Measurements from ENCODE around the gene TTC19.

TTC19 gene, protein sequence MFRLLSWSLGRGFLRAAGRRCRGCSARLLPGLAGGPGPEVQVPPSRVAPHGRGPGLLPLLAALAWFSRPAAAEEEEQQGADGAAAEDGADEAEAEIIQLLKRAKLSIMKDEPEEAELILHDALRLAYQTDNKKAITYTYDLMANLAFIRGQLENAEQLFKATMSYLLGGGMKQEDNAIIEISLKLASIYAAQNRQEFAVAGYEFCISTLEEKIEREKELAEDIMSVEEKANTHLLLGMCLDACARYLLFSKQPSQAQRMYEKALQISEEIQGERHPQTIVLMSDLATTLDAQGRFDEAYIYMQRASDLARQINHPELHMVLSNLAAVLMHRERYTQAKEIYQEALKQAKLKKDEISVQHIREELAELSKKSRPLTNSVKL

DNA sequence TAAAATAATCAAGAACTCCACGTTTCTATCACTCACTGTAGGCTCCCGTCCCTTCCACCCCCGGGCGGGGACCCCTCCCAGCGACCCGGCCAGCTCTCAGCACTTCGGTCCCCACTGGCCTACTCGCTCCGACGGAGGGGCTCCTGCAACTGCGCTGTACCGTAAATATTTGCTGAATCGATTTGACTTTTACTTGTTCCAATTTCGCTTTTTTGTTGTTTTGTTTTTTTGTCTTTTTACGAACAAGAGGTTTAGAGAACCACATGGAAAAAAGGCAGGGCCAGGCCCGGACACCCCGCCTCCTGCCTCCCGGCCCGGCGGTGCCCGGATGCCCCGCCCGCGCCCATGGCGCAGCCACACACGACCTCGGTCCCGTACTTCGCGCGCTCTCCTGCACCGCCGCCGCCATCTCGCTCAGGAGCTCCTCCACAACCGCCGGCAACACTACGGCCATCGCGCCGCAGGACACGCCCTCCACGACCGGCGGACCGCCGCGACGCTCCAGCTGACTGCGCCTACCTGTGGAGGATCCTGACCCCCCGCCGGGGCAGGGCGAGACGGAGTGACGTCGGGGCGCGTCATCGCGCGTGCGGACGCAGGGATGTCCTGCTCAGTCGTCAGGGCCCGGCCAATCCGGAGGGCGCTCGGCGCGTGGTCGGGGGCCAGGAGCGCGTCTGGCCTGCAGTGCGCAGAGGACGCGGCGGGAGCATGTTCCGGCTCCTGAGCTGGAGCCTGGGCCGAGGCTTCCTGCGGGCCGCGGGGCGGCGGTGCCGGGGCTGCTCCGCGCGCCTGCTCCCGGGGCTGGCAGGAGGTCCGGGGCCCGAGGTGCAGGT is at the start of gene TTC19, which contains the start of gene ZSWIM7:
TSS of gene TTC19 (plus strand) at position 684 of the 833 bp plus-strand sequence. CDS start at position 709, 25 bp downstream.
TSS of gene ZSWIM7 (minus strand) at position 564 of the 833 bp plus-strand sequence. CDS start at position 454, 110 bp downstream.
- DNase-seq (ENCODE audit: insufficient read length, low spot score) (peak; percentile 99), FAIRE-seq (peak; percentile 100)

DNA sequence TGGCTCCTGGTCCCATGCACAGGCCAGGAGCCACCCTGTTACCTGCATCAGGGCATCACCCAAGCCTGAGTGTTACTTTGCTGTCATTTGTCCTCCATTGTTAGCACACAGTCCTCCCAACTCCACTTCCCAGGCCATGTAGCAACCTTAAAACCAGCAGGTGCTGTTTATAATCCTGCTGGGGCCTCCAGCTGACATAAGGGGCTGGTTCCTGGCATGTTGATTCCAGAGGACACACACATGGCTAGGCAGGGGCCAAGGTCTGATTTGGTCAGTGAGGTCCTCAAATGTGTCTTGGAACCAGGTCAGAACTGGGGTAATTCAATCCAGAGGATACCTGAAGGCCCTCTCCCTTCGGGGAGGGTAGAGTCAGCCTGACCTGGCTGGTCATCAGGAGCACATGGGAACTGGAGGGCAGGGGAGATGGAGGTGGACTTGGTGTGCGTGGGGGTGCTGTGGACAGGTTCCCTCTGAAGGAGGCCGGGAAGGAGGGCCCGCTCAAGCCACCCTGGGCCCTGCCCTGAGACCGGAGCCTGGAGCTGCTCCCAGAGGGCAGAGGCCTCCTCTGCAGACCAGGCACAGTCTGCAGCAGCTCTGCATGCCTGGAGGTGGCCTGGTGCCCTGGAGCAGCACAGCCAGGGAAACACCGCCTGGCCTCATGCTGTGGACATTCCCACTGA is 48.1 kb upstream of the TTC19 start:
- FAIRE-seq (no peak), DNase-seq (ENCODE audit: insufficient read length, low spot score) (no peak)

DNA sequence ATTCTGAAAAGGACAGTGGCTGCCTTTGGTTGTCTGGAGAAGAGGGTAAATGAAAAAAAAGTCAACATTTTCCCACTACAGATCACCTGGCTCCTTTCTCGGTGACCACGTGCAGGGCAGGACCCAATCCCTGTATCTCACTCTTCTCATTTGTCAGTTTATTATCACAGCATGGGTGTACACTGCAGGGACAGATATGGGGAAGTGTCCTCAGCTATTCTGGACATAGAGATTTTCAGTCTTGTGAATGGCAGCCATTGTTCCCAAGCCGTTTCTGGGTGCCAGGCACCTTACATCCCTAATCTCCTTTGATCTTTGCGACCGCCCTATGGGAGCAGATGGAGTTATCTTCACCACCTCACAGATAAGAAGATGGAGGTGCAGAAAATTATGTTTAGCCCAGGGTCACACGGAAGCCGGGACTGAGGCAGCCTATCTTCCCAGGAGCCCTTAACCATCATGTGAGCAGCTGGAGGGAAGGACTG is 47.5 kb upstream of the TTC19 start:
- FAIRE-seq (no peak), DNase-seq (ENCODE audit: insufficient read length, low spot score) (no peak)

DNA sequence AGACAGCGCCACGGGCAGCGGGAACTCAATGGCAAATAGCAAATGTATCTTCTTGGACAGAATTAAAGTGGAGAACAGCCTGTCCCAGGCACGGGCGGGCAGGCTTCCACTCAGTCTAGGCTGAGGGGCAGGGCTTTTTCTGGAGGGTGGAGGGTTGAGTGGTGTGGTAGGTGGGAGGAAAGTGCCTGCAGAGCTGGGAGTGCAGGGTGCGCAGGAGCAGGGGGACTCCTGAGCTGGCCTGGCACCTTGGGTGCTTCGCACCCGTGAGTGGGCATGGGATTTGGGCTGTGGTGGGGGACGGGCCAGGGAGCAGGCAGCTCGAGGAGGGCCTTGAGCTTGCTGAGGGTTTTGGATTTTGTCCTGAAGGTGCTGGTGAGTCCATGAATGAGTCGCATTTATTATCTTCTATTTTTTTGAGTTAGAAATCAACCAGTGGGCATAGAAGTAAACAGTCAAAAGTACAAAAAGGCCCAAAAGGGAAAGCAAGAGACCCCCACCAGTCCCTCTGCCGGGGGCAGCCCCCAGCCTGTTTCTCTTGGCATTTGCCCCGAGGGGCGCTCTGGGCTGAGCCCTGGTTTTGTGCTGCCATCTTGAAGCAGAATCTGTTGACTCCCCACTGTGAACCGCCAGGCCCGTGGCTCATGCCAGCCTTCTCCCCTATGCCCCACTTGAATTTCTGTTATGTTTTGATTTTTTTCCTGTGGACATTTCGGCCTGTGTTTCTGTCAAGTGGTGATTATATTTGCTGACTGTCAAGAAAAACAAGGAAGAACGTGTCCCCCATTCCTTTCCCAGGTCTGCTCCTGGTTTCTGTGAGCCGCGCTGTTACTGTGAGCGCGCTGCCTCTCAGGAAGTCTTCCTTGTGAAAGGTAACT is 46.5 kb upstream of the TTC19 start:
- no peak for DNase-seq (ENCODE audit: insufficient read length, low spot score)
- FAIRE-seq, result no peak

DNA sequence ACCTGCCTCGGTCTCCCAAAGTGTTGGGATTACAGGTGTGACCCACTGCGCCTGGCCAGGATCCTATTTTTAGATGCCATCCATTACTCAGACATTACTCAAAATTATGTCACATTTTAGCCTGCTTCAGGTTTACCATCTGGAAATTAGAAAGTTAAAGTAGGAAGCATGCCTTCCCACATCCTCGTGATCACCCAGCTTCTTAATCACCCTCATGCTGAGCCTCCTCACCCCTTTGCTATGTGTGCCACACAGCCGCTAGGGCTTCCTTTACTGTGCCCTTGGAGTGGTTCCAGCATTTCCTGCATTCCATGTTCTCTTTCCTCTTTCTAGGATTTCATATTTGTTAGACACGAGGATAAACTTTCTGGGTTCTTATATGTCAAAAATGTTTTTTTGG is 45.4 kb upstream of the TTC19 start:
- DNase-seq (ENCODE audit: insufficient read length, low spot score) (peak; percentile 91), FAIRE-seq (peak; percentile 90)

DNA sequence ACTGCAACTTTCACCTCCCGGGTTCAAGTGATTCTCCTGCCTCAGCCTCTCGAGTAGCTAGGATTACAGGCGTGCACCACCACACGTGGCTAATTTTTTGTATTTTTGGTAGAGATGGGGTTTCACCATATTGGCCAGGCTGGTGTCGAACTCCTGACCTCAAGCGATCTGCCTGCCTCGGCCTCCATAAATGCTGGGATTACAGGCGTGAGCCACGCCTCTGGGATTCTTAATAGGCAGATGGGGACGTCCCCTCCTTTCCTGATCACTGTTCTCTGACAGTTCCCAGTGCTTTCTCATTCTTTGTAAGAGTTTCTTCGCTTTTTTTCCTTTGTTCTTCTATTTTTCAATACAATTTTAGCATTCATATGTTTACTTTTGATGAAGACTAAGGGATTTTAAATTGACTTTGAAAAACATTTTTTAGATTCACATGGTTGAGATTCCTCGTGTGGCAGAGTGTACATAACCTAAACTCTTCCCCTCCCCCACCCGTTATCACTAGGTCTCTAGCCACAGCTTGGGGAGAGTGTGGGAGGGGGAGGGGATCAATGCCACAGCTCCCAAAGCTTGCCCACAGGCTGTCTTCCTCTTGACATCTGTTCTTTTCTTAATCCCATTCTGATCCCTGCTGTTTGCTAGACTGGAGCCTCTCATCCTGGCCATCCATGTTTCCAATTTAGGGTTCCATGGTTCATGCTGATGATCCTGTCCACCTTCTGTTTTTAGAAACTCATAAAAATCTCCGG is 43.7 kb upstream of the TTC19 start:
- FAIRE-seq, result no peak
- DNase-seq (ENCODE audit: insufficient read length, low spot score), result no peak

DNA sequence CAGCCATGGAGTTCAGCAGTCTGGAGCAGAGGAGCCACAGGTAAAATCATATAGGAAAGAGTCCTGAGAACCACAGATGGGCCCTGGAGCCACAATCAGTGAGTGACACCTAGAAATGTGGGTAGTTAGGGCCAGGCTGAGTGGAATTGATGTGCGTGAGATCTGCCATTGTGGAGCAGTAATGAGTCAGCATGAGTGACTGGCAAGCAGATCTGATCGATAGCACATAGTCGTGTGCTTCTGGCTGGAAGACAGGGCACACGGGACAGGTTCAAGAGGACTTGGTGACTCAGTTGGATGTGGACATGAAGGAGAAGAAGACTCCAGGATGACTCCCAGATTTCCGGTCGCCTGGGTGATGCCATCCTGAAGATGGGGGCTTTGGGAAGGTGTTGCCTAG is 42.4 kb upstream of the TTC19 start:
- DNase-seq (ENCODE audit: insufficient read length, low spot score), result no peak

DNA sequence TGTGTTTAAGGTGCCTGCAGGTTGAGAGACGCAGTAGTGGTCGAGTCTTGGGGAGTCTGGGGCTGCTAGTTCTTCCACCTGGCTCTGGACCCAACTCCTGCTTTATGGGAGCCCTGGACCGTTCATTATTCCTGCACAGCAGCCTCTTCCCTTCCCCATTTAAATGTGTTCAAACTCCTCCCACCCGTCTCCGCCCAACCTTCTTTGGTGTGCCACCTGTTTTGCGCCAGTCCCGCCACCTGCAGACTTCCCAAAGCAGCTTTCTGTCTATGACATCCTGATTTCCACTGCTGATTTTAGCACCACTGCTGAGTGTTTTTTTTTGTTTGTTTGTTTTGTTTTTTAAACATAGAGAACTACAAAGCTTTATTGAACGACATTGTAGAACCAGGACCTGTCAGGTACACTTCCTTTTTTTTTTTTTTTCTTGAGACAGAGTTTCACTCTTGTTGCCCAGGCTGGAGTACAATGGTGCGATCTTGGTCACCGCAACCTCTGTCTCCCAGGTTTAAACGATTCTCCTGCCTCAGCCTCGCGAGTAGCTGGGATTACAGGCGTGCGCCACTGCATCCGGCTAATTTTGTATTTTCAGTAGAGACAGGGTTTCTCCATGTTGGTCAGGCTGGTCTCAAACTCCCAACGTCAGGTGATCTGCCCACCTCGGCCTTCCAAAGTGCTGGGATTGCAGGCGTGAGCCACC is 41.9 kb upstream of the TTC19 start:
- no peak for DNase-seq (ENCODE audit: insufficient read length, low spot score)
- no peak for FAIRE-seq

More for the DNA sequence above, 42.4 kb upstream of the TTC19 start:
- FAIRE-seq, result peak; percentile 28

DNA sequence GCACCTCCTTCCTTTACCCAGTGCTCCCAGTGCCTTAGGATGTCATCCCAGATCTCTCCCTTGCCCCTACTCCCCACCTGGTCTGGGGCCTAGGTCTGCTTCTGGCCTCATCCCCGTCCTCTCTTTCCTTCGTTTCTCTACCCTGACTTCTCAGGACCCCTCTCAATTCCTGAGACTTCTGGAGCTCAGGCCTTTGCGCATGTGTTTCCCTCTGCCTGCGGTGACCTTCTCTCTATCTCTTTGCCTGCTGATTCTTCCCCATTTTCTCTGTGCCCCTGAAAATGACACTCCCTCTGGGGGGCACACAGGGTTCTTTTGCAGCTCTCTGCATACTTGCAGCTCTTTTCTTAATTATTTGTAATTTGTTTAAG is 41.2 kb upstream of the TTC19 start:
- DNase-seq (ENCODE audit: insufficient read length, low spot score) (no peak), FAIRE-seq (no peak)

DNA sequence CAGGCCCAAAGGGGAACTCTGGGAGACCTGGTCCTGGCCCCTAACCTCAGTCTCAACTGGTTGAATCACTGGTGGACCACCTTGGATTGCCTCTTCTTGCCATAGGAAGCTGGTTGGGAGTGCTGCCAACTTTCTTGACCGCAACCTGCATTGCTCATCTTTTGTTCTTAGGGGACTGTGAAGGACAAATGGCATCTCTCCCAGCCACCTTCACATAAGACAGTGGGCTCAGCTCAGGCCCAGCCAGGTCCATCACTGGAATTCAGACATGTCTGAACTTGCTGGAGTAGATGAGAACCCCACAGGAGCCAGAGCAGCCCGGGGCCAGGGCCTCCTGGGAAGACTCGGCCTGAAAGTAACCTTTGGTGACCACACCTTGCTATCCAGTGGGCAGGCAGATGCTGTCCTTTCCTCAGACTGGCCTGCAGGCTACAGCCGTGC is 35.9 kb upstream of the TTC19 start:
- peak; percentile 89 for FAIRE-seq

DNA sequence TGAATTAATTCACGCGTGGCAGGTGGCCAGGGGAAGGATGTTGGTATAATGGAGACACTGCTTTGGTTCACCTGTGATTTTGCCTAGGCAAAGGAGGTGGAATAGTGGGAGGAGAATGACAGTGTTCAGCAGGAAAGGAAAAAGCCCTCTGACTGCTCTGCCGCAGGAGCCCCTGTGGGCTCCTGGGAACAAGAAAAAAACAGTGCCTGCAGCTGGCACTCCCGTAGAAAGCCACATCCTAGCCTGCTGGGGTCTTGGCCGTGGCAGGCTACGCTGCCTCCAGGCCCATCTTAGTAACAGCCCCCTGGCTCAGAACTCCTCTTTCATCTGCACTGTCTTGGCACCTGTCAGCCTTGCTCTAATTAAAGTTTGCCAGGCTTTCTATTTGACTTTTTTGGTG is 34.1 kb upstream of the TTC19 start:
- FAIRE-seq (no peak), DNase-seq (ENCODE audit: insufficient read length, low spot score) (no peak)

More for the DNA sequence above, 35.9 kb upstream of the TTC19 start:
- peak; percentile 84 for DNase-seq (ENCODE audit: insufficient read length, low spot score)

DNA sequence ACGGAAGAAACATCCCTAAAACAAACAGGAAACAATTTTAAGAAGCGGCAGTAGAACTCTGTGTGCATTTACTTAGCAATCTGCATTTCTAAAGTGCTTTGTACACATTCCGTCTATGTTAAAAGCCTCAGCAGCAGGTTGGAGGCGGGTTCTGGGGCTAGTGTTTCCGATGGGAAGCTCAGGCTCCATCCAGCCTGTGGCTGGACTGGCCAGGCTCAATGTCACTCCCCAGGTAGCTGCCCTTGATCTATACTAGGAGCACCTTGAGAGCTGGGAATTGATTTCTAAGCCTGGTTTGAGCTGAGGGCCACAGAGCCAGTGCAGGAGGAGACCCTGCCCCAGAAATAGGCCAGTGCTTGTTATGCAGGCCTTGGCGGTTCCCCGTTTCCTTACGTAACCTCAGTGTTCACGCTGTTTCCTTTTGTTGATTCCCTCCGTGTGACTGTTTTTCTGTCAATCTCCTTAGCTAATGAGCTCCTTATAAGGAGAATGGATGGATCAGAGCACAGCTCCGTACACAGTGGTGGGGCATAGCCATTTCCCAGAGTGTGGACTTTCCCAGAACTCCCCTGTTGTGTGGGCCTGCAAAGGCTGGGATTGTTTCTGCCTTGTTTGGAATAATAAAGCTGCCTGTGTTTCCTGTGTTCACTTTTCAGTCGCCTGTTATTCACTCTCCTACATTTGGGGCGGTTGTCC is 33.3 kb upstream of the TTC19 start:
- FAIRE-seq, result no peak
- no peak for DNase-seq (ENCODE audit: insufficient read length, low spot score)

DNA sequence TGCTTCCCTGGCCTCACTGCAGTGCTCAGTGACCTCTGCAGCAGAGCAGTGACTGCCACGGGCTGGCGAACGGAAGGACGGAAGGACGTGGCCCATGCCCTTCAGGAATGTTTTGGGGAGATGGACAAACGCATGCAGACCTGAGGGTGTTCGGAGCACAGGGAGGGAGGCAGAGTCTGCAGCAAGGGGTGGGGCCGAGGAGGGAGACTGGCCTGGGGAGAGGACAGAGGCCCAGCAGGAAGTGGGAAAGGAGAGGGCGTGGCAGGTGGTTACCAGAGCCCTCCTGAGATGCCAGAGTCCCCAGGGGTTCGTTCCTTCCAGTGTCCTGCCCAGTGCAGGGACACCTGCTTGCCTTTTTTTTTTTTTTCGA is 32.8 kb upstream of the TTC19 start:
- FAIRE-seq (peak; percentile 94), DNase-seq (ENCODE audit: insufficient read length, low spot score) (no peak)

DNA sequence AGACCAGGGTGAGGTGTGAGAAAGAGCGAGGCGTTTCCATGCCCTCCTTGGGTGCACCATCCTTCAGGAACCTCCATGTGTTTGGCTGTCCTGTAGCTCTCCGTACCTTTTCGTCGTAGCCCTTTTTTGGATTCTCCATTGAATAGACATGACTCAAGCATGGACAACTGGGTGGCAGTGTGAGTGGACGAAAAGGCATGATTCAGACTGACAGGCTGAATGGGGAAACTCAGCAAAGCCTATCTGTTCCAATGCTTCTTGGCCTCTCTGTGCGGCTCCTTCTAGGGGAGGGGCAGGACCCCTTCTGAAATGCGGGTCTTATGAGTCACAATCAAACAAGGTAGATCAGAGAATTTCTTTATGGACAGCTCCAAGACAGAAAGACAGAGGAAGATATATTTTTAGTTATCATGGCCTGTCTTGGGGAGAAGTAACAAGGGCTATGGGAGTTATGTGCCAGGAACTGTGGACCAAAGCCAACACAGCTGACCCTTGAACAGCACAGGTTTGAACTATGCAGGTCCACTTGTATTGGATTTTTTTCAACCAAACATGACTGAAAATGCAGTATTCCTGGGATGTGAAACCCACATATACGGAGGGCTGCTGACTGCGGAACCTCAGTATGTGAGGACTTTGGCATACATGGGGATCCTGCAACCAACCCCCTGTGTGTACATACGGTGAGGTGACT is 31.8 kb upstream of the TTC19 start:
- DNase-seq (ENCODE audit: insufficient read length, low spot score) (no peak), FAIRE-seq (peak; percentile 26)

DNA sequence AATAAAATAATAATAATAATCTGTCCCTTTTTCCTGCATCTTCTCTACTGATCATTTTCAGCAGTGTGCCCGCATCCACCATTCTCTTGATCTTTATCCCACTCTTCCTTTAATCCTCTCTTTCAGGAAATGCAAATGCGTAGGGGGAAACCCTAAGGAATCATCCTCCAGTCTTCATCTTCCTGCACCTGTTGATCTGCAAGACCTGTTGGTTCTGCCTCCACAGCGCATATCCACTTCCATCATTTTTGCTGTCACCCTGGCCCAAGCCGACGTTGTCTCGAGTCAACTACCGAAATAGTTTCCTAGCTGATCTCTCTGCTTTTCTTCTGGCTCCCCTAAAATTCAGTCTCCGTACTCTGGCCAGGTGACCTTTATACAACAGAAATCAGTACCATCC is 30.2 kb upstream of the TTC19 start:
- no peak for FAIRE-seq
- DNase-seq (ENCODE audit: insufficient read length, low spot score), result no peak

DNA sequence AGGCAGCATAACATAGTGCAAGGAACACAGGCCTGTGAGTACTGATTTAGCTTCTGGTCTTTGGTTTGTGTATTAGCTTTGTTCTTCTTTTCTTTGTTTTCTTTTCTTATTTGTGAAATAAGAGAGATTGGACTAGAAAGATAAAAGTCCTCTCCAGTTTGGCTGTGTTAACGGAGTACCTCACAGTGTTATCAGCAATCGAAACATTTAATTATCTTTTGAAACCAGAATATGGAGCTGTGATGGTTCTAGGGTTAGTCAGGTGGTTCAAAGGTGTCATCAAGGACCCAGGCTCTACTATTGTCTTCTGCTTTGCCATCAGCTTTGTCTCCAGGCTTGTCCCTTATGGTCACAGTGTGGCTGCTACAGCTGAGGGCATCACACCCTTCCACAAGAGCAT is 29.1 kb upstream of the TTC19 start:
- DNase-seq (ENCODE audit: insufficient read length, low spot score) (no peak), FAIRE-seq (no peak)

DNA sequence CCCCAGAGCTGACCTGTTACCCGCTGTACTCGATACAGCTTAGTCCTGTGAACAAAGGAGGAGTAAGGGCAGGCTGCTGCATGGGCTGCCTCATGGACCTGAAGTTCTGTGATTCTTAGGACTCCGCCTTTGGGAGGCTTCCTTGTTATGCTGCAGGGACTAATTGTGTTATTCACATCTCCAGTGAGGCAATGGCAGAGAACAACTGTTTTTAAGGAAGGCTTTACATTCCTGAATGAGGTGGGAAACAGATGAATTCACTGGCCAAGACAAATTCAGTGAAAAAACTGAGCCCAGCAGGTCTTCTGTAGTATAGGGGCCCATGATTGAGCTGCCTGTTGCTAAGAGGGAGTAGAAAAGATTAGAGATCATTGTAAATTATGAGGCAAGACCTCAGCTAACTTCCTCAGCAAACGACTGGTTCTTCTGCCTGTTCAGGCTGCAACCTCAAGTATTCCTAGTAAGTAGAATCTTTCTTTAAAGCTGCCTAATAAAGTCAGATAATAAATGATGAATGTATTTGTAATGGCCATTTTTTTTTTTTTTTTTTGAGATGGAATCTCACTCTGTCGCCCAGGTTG is 28.4 kb upstream of the TTC19 start:
- DNase-seq (ENCODE audit: insufficient read length, low spot score), result no peak
- FAIRE-seq, result peak; percentile 9

Data from HTR-8/SVneo (cell line).